Measurements from ENCODE around the gene PPP1R13B.
"Not testable (repeated sequence)": the region's sequence is repeated elsewhere in the genome, so short reads cannot be mapped to it uniquely, and the experiment has no call there.

PPP1R13B gene

DNA sequence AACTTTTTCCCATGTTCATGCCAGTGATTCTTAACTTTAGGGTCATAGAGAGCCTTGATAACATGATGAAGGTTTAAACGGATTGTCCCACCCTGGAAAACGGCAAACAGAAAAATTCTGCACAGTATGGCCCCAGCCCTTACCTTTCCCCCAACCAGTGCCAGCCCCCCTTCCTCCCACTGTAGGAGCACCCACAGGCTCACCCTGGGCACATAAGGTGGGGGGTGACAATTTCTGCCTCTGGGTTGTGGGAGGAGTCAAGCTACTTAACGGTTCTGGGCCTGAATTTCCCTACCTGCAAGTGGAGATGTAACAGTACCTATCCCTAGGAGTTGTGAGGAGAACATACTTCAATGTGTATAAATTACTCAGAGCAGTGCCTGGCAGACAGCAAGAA lies 150.2 kb downstream of the PPP1R13B start:
- Histone ChIP-seq H3K4me3 (ENCODE audit: low read length) (no peak overlapping the region), H3K36me3 (ENCODE audit: control insufficient read depth, insufficient read depth, low read length) (peaks cover 26% of the 10 kb centered on the region), H3K9me3 (ENCODE audit: control insufficient read depth, low read length) (no peaks in the 10 kb centered on the region), H3K9ac (ENCODE audit: low read length) (no peak overlapping the region), H3K4me1 (ENCODE audit: control insufficient read depth, insufficient read depth, low read length) (peaks cover 50% of the 10 kb centered on the region), H3K27me3 (ENCODE audit: control insufficient read depth, insufficient read depth, low read length) (no peaks in the 10 kb centered on the region)

DNA sequence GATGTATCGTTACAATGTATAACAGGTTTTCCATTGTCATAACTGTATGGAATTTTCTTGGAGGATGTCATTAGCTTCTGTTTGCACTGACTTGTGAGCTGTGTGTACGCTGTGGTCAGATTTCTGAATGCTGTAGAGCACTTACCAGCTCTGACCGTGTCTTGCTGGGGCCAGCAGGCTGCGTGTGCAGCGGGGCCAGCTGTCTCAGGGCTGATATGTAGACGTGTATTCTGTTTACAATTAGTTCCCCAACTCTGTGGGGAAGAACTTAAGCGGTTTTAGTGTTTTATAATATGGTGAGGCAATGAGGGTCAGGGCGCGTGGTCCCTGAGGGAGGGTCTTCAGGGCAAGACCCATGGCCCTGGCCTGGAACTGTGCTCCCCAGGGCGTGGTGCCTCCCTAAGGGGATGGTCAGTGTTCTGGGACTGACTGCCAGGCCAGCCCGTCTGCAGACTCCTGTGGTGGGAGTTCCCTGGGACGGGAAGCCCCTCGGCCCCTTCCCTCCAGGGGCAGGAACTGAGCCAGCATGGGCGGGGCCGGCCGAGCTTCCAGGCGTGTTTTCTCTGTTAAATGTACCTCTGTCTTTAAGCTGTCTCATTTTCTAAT lies 150.8 kb downstream of the PPP1R13B start:
- no peak overlapping the region for H3K9ac ChIP-seq (ENCODE audit: low read length)
- no peaks in the 10 kb centered on the region for H3K27me3 ChIP-seq (ENCODE audit: control insufficient read depth, insufficient read depth, low read length)
- no peaks in the 10 kb centered on the region for H3K9me3 ChIP-seq (ENCODE audit: control insufficient read depth, low read length)
- H3K4me3 ChIP-seq (ENCODE audit: low read length) = no peak overlapping the region
- peaks cover 50% of the 10 kb centered on the region for H3K4me1 ChIP-seq (ENCODE audit: control insufficient read depth, insufficient read depth, low read length)
- H3K36me3 ChIP-seq (ENCODE audit: control insufficient read depth, insufficient read depth, low read length) = peaks cover 26% of the 10 kb centered on the region

DNA sequence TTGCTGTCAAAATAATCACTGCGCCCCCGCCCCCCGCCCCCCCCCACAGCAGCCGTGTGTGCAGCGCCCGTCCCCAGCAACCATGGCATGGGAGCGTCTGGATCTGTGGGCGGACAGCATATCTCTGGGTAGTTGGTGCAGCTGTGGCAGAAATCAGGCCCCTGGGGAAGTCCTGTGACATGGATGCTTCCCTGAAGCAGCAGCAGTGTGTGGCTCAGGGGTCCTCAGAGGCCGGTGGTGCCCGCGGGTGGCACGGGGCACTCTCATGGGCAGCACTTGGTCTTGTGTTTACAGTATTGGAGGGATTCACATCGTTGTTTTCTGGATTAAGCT lies 151.3 kb downstream of the PPP1R13B start:
- Histone ChIP-seq H3K36me3 (ENCODE audit: control insufficient read depth, insufficient read depth, low read length) (peaks cover 26% of the 10 kb centered on the region), H3K9me3 (ENCODE audit: control insufficient read depth, low read length) (no peaks in the 10 kb centered on the region), H3K9ac (ENCODE audit: low read length) (no peak overlapping the region), H3K4me1 (ENCODE audit: control insufficient read depth, insufficient read depth, low read length) (peaks cover 50% of the 10 kb centered on the region), H3K4me3 (ENCODE audit: low read length) (no peak overlapping the region), H3K27me3 (ENCODE audit: control insufficient read depth, insufficient read depth, low read length) (no peaks in the 10 kb centered on the region)

DNA sequence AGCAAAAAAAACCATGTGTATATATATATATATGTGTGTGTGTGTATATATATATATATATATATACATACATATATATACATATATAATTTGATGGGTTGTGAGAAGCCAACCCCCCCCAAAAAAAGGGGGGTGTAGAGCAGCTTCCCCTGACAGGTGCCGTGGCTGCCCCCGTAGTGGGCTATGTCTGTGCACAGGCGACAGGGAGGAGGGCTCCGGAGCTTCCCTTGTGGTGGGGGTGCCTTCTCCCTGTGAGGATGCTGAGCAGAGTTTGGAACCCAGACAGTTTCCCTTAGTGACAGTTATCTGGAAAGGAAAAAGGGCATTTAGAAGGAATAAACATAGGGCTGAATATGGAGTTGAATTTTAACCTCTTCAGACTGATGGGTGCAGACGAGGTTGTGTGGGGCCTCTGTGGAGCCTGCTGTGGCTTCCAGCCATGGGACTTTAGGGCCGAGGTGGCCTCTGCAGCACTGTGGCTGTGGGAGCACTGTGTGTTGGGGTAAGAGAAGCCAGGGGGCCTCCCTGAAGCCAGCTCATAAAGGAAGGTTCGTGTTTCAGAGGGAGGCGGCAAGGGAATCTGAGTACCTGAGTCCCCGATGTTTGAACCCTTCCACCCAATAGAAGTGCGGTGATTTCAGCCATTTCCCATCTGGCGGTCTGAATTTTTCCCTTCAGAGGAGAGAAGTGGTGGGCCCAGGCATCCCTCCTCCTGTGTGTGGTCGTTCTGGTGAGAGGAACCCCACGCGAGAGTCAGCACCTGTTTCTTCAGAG lies 151.9 kb downstream of the PPP1R13B start:
- Histone ChIP-seq H3K27me3 (ENCODE audit: control insufficient read depth, insufficient read depth, low read length) (no peaks in the 10 kb centered on the region), H3K36me3 (ENCODE audit: control insufficient read depth, insufficient read depth, low read length) (peaks cover 26% of the 10 kb centered on the region), H3K4me1 (ENCODE audit: control insufficient read depth, insufficient read depth, low read length) (peaks cover 50% of the 10 kb centered on the region), H3K9me3 (ENCODE audit: control insufficient read depth, low read length) (no peaks in the 10 kb centered on the region), H3K4me3 (ENCODE audit: low read length) (no peak overlapping the region), H3K9ac (ENCODE audit: low read length) (no peak overlapping the region)

DNA sequence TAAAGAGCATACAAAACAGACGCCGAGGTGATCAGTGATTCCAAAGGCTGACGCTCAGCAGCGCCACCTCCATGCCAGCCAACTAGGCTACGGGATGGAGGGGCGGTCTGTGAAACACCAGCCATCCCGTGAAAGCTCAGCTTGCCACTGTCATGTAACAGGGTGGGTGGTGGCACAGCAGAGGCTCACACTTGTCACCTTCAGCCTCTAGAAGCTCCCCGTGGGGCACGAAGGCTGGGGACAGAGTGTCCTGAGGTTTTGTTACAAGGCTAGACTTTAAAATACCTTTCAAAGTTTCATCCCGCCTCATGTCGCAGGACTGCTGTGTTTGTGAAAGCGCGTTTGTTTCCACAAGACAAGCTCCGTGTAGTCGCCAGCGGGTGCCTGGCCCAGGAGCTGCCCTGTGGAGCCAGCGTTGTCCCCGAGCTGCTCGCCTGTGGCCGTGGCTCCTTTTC lies 152.8 kb downstream of the PPP1R13B start:
- Histone ChIP-seq H3K36me3 (ENCODE audit: control insufficient read depth, insufficient read depth, low read length) (peaks cover 17% of the 10 kb centered on the region), H3K9me3 (ENCODE audit: control insufficient read depth, low read length) (no peaks in the 10 kb centered on the region), H3K4me1 (ENCODE audit: control insufficient read depth, insufficient read depth, low read length) (peaks cover 50% of the 10 kb centered on the region), H3K27me3 (ENCODE audit: control insufficient read depth, insufficient read depth, low read length) (no peaks in the 10 kb centered on the region), H3K4me3 (ENCODE audit: low read length) (no peak overlapping the region), H3K9ac (ENCODE audit: low read length) (no peak overlapping the region)

DNA sequence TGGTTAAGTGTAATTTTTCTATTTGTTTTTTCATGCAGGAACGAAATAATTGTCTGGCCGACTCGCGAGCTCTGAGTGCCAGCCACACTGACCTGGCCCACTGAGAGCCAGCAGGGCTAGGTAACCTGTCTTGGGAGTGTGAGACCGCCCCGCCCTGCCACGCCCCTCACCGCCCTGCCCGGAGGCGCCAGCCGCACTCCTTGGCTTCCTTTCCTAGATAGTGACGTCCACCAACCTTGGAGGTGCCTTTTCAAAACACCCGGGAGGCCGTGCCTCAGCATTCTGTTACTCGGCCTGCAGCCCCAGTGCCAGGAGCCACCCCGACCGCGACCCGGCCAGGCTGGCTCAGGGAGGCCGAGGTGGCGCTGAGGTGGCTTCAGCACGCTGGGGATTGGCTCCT lies 153.9 kb downstream of the PPP1R13B start:
- peaks cover 42% of the 10 kb centered on the region for H3K4me1 ChIP-seq (ENCODE audit: control insufficient read depth, insufficient read depth, low read length)

DNA sequence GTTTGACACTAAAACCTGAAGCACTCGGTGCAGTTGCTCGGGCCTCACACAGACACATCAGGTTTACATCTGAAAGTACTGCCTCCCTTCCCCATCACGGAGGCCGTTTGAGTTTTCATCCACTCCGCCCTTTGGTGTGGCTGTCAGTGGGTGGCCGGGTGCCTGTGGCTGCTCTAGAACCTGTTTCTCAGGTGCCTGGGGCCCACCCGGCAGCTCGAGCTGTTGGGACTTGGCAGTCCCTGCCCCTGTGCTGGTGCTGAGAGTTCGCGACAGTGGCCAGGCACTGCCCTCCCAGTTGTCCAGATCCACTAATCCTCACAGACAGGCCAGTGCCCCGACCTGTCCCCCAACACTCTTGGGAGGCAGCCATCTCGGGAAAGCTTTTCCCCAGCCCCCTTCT lies 154.5 kb downstream of the PPP1R13B start:
- Histone ChIP-seq H3K9me3 (ENCODE audit: control insufficient read depth, low read length) (no peaks in the 10 kb centered on the region), H3K4me3 (ENCODE audit: low read length) (no peak overlapping the region), H3K9ac (ENCODE audit: low read length) (no peak overlapping the region), H3K27me3 (ENCODE audit: control insufficient read depth, insufficient read depth, low read length) (no peaks in the 10 kb centered on the region), H3K4me1 (ENCODE audit: control insufficient read depth, insufficient read depth, low read length) (peaks cover 36% of the 10 kb centered on the region), H3K36me3 (ENCODE audit: control insufficient read depth, insufficient read depth, low read length) (peaks cover 8% of the 10 kb centered on the region)

More for the DNA sequence above, 153.9 kb downstream of the PPP1R13B start:
- Histone ChIP-seq H3K27me3 (ENCODE audit: control insufficient read depth, insufficient read depth, low read length) (no peaks in the 10 kb centered on the region), H3K9me3 (ENCODE audit: control insufficient read depth, low read length) (no peaks in the 10 kb centered on the region), H3K9ac (ENCODE audit: low read length) (no peak overlapping the region), H3K36me3 (ENCODE audit: control insufficient read depth, insufficient read depth, low read length) (peaks cover 9% of the 10 kb centered on the region), H3K4me3 (ENCODE audit: low read length) (no peak overlapping the region)

DNA sequence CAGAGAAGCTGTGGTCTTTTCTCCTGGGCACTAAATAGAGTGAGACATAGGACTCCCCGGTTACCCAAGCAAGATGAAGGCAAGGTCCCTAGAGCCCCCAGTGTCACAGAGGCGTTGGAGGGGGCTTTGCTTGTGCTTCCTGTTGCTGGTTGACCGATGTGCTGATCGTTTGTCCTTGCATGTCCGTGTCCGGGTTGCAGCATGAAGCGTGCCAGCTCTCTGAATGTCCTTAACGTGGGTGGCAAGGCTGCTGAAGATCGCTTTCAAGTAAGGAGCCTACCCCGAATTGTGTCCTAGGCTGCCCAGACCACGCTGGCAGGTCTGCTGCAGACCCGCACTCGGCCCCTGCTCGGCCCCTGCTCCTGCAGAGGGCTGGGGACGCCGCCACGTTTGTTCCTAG lies 155.2 kb downstream of the PPP1R13B start:
- Histone ChIP-seq H3K36me3 (ENCODE audit: control insufficient read depth, insufficient read depth, low read length) (peaks cover 4% of the 10 kb centered on the region), H3K9ac (ENCODE audit: low read length) (no peak overlapping the region), H3K9me3 (ENCODE audit: control insufficient read depth, low read length) (no peaks in the 10 kb centered on the region), H3K27me3 (ENCODE audit: control insufficient read depth, insufficient read depth, low read length) (no peaks in the 10 kb centered on the region), H3K4me3 (ENCODE audit: low read length) (no peak overlapping the region), H3K4me1 (ENCODE audit: control insufficient read depth, insufficient read depth, low read length) (peaks cover 29% of the 10 kb centered on the region)

DNA sequence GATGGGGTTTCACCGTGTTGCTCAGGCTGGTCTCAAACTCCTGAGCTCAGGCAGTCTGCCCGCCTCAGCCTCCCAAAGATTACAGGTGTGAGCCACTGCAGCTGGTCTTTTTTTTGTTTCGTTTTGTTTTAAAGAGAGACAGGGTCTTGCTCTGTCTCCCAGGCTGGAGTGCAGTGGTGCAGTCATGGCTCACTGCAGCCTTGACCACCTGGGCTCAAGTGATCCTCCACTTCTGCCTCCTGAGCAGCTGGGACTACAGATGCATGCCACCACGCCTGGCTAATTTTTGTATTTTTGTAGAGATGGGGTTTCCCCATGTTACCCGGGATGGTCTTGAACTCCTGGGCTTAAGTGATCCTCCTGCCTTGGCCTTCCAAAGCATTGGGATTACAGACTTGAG lies 155.7 kb downstream of the PPP1R13B start:
- not testable (repeated sequence) for H3K36me3 ChIP-seq (ENCODE audit: control insufficient read depth, insufficient read depth, low read length); H3K27me3 ChIP-seq (ENCODE audit: control insufficient read depth, insufficient read depth, low read length); H3K9me3 ChIP-seq (ENCODE audit: control insufficient read depth, low read length); H3K4me3 ChIP-seq (ENCODE audit: low read length); H3K9ac ChIP-seq (ENCODE audit: low read length)
- H3K4me1 ChIP-seq (ENCODE audit: control insufficient read depth, insufficient read depth, low read length) = peaks cover 24% of the 10 kb centered on the region

DNA sequence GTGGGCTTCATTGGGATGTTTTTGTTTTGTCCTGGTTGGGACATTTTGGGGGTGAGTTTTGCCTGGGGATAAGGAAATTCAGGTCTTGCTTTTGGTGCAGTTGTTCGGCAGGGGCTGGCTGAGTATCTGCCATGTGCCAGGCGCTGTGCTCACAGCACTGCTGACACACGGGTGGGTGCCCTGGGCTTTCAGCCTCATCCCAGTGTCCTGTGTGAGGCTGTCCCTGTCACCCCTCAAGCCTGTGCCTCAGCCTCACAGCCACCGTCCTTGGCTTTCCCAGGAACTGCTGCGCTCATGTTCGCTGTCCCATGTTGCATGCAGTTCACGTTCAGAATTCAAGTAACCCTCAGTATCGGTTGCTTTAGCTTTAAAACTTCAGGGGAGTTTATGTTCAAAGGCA lies 157.0 kb downstream of the PPP1R13B start:
- H3K36me3 ChIP-seq (ENCODE audit: control insufficient read depth, insufficient read depth, low read length) = peaks cover 4% of the 10 kb centered on the region

DNA sequence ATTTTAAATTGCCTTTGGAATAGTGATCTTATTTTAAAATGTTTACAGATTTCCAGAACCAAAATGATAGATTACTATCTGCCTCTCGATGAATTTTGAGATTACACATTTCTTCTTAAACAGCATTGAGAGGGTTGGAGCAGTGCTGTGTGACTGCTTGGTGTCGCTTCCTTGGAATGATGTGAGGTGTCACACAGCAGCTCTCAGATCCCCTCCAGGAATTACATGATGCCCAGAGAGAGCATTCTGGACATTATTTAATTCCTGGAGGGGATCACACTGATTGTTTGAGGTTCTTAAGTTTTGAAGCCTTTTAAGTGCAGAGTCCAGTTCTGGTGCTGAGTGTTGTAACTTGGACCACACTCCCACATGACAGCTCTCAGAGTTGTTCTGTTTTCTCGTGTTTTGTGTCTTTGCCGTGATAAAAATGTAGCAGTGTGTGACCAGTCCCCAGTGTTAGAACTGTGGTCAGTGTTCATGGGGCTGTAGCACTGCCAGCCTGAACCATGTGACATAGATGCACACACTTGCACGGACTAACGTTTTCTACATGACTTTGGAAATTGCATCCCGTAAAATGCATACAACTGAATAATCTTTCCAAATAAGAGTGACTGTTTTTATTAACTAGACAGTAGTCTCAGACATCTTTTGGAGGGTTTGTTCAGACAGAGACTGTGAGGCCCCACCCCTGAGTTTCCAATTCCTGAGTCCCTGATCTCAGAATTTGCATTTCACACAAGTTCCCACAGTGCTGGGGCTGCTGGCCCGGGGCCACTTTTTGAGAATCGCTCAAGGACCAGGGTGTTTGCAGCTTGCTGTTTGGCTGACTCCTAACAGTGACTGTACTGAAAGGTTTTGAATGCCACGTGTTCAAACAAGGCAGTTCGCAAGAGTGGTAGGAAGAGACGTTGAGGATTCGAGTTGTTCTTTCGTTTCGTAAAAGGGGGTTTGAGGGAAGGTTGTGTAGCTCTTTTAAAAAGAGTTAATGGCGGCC lies 158.2 kb downstream of the PPP1R13B start:
- no peak overlapping the region for H3K4me3 ChIP-seq (ENCODE audit: low read length)
- H3K36me3 ChIP-seq (ENCODE audit: control insufficient read depth, insufficient read depth, low read length) = peaks cover 8% of the 10 kb centered on the region
- no peaks in the 10 kb centered on the region for H3K9me3 ChIP-seq (ENCODE audit: control insufficient read depth, low read length)
- H3K27me3 ChIP-seq (ENCODE audit: control insufficient read depth, insufficient read depth, low read length) = no peaks in the 10 kb centered on the region
- H3K4me1 ChIP-seq (ENCODE audit: control insufficient read depth, insufficient read depth, low read length) = peaks cover 18% of the 10 kb centered on the region
- no peak overlapping the region for H3K9ac ChIP-seq (ENCODE audit: low read length)

More for the DNA sequence above, 157.0 kb downstream of the PPP1R13B start:
- no peaks in the 10 kb centered on the region for H3K27me3 ChIP-seq (ENCODE audit: control insufficient read depth, insufficient read depth, low read length)
- peaks cover 18% of the 10 kb centered on the region for H3K4me1 ChIP-seq (ENCODE audit: control insufficient read depth, insufficient read depth, low read length)
- H3K9ac ChIP-seq (ENCODE audit: low read length) = no peak overlapping the region
- no peaks in the 10 kb centered on the region for H3K9me3 ChIP-seq (ENCODE audit: control insufficient read depth, low read length)
- H3K4me3 ChIP-seq (ENCODE audit: low read length) = no peak overlapping the region

DNA sequence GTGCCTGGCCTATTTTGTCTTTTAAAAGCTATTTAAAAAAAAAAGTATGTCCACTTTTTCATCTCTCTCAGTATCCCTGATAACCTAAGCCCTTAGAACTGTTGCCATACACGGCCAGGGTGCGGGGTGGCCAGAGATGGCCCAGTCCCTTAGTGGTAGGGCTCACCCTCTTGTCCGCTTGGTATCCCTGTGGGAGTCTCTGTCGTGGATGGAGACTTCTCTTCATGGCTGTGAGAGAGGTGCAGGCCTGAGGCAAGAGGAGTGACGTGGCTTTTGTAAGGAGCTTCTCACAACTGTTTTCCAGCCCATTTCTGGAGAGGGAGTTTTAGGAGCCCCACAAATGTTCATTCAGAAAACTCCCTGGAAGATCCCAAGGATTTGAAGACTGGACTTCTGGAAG lies 158.9 kb downstream of the PPP1R13B start:
- Histone ChIP-seq H3K9ac (ENCODE audit: low read length) (no peak overlapping the region), H3K27me3 (ENCODE audit: control insufficient read depth, insufficient read depth, low read length) (no peaks in the 10 kb centered on the region), H3K4me3 (ENCODE audit: low read length) (no peak overlapping the region), H3K4me1 (ENCODE audit: control insufficient read depth, insufficient read depth, low read length) (peaks cover 12% of the 10 kb centered on the region), H3K9me3 (ENCODE audit: control insufficient read depth, low read length) (no peaks in the 10 kb centered on the region), H3K36me3 (ENCODE audit: control insufficient read depth, insufficient read depth, low read length) (peaks cover 5% of the 10 kb centered on the region)

Data from mucosa of stomach (tissue), 1 donor.